Esophagus muscularis mucosa (tissue), 4 donors: ENCODE measurements around the gene ROBO4.

Experiments used
- EP300 ChIP-seq: sonication (generic); formaldehyde crosslinking; IDR thresholded peaks from one replicate; pipeline ENCODE4 v1.6.1; 2017; ENCODE audit warnings: antibody characterized with exemption
- POLR2AphosphoS5 ChIP-seq, 2 donors: sonication (generic); formaldehyde crosslinking; IDR thresholded peaks; one replicate each; pipeline ENCODE4 v1.6.1; 2017; ENCODE audit warnings: antibody characterized with exemption in 2 of 2
- TF ChIP-seq, protein P1 (sequence below), 3 experiments: fragments of 200-600 bp in 2 of 3; fragments of 450-650 bp in 1 of 3; sonication (generic) in 2 of 3; IDR thresholded peaks; one replicate each; pipeline ENCODE4 v1.5.1; 2017 to 2019; ENCODE audit warnings: antibody characterized with exemption in 3 of 3, mild to moderate bottlenecking in 2 of 3, moderate library complexity in 1 of 3

DNA sequence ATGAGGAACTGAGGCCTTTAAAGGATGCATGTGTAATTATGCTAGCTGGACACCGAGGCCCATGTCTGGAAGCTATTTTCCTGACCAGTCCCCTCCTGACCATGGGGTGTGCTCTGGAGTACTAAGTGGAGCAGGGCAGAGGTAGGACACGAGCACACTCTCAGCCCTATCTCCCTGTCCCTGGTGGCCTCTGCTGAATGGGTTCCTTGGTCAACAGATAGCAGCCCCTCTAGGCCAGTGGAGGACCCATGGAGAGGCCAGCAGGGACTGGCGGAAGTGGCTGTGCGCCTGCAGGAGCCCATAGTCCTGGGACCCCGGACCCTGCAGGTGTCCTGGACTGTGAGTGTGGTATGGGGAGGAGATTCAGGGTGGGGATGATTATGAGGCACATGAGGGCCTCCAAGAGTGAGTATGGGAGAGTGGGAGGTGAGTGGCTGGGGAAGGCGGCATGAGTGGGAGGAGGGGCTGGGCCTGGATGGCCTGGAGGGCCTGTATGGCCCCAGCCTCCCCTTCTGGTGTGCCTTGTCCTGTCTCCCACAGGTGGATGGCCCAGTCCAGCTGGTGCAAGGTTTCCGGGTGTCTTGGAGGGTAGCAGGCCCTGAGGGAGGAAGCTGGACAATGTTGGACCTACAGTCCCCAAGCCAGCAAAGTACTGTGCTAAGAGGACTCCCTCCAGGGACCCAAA lies 23.0 kb downstream of the ROBO4 start:
- no peak for TF ChIP-seq POLR2AphosphoS5 (IDR thresholded peaks at IDR 0.05)
- TF ChIP-seq, protein P1, sequence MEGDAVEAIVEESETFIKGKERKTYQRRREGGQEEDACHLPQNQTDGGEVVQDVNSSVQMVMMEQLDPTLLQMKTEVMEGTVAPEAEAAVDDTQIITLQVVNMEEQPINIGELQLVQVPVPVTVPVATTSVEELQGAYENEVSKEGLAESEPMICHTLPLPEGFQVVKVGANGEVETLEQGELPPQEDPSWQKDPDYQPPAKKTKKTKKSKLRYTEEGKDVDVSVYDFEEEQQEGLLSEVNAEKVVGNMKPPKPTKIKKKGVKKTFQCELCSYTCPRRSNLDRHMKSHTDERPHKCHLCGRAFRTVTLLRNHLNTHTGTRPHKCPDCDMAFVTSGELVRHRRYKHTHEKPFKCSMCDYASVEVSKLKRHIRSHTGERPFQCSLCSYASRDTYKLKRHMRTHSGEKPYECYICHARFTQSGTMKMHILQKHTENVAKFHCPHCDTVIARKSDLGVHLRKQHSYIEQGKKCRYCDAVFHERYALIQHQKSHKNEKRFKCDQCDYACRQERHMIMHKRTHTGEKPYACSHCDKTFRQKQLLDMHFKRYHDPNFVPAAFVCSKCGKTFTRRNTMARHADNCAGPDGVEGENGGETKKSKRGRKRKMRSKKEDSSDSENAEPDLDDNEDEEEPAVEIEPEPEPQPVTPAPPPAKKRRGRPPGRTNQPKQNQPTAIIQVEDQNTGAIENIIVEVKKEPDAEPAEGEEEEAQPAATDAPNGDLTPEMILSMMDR (IDR thresholded peaks at IDR 0.05): no peak
- no peak for TF ChIP-seq EP300
